ENCODE measurements around the gene MLLT6. TPM values are rescaled to one million over a fixed set of nuclear protein-coding genes. Genes with fewer than 3 reads are reported as not detected.

Gene MLLT6
- total RNA-seq, 2 experiments from 2014 or later: 145 to 148 TPM

DNA sequence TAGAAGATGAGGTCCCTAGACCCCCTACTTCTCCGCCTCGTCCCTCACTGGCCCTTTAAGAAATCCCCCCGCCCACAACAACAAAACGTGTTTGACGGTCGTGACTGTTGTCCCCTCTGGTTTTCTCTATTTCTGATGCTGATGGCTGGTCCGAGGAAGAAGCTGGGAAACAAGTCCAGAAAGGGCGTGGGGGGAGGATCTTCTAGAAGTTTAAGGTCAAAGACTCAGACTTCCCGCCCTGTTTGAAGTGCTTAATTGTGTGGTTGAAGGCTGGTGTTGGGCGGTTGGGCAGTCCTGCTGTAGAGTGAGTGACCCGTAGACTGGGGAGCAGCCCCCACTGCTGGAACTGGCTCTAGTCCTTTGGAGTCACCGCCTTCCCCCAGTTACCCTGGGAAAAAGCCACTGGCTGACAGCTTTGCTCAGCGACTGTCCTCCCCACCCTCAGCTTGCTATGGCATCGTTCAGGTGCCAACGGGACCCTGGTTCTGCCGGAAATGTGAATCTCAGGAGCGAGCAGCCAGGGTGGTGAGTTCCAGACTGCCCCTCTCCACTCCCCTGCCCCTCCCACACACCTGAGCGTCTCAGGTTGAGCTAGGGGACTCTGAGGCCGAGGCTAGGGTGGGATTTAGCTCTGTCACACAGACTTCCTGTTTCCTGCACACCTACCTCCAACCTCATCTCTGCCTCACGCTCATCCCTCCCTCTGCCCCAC lies 1.6 kb downstream of the MLLT6 start:
- POLR2A ChIA-PET: interaction anchor here (0.6 to 18.4 kb wide), 9 partner anchors 12 to 1409 kb away, joined by 3 to 390 read pairs (median 4); partner anchors contain the start of genes CISD3, EPOP and PSMB3
- CTCF ChIA-PET: interaction anchor here (0.7 to 3.3 kb wide), 9 partner anchors 9 to 39 kb away, joined by 3 to 15 read pairs (median 6); partner anchors contain the start of gene CISD3
- peak overlapping the region; percentile 98 for H3K4me3 Mint-ChIP-seq
- H3K4me1 Mint-ChIP-seq (ENCODE audit: low read depth): peaks cover 44% of the 10 kb centered on the region
- intact Hi-C loops (cut with micrococcal nuclease): no loop called here
- H3K27me3 Mint-ChIP-seq: no peaks in the 10 kb centered on the region
- no peaks in the 10 kb centered on the region for H3K9me3 Mint-ChIP-seq
- TF ChIP-seq, protein P1, sequence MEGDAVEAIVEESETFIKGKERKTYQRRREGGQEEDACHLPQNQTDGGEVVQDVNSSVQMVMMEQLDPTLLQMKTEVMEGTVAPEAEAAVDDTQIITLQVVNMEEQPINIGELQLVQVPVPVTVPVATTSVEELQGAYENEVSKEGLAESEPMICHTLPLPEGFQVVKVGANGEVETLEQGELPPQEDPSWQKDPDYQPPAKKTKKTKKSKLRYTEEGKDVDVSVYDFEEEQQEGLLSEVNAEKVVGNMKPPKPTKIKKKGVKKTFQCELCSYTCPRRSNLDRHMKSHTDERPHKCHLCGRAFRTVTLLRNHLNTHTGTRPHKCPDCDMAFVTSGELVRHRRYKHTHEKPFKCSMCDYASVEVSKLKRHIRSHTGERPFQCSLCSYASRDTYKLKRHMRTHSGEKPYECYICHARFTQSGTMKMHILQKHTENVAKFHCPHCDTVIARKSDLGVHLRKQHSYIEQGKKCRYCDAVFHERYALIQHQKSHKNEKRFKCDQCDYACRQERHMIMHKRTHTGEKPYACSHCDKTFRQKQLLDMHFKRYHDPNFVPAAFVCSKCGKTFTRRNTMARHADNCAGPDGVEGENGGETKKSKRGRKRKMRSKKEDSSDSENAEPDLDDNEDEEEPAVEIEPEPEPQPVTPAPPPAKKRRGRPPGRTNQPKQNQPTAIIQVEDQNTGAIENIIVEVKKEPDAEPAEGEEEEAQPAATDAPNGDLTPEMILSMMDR (IDR thresholded peaks at IDR 0.05): no peak
- H3K27ac Mint-ChIP-seq: peak overlapping the region; percentile 90
- peaks cover 59% of the 10 kb centered on the region for H3K36me3 Mint-ChIP-seq (ENCODE audit: low read depth)
- ATAC-seq (peak; percentile 9), DNase-seq (peak; percentile 60)

DNA sequence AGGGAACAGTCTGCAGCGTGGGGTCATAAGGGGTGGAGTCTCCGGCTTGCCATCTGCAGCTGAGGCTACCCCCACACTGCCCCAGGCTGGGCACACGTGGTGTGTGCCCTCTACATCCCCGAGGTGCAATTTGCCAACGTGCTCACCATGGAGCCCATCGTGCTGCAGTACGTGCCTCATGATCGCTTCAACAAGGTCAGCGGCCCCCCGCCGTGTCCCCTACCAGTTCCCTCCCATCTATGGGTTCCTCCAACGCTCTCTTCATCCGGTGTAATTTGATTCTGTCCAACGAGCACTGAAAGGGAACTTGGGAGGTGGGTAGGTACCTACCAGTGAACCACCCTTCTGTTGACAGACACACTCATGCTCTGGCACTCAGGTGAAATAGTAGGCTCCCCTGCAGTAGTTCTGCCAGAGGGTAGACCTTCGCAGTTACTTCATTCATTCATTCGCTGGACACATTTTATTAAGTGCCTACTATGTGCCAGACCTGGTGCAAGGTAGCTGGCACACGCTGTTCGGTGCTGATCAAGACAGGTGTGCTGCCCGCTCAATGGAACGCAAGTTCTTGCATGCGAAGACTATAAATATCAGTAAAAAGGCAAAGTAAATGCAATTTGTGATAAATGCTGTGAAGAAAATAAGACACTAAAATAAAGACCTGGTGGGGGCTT lies 2.7 kb downstream of the MLLT6 start:
- peaks cover 66% of the 10 kb centered on the region for H3K36me3 Mint-ChIP-seq (ENCODE audit: low read depth)
- TF ChIP-seq, protein P1 (IDR thresholded peaks at IDR 0.05): no peak

DNA sequence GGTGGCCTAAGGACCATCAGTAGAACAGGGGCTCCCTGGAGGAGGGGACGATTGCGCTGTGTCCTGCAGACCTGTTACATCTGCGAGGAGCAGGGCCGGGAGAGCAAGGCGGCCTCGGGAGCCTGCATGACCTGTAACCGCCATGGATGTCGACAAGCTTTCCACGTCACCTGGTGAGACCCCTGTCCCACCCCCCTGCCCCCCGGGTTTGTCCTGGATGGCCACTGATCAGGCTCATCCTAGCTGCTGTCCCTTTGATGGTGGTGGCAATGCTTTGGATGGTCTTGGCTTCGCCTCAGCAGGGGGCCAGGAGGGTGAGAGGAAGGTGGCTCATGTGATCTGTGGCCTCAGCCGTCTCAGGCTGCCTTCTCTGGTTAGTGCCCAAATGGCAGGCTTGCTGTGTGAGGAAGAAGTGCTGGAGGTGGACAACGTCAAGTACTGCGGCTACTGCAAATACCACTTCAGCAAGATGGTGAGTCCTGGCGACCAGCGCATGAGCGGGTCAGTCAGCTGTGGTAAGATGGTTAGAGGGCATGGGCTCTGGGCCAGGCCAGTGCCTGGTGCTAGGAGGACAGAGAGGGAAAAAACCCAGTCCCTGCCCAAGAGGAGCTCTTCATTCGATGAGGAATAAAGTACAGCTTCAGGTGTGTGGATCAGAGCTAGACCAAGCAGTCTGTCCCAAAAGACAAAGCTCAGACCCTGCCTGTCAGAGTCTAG lies 4.2 kb downstream of the MLLT6 start:
- peak overlapping the region; percentile 66 for H3K27ac Mint-ChIP-seq
- intact Hi-C loops (cut with micrococcal nuclease): no loop called here
- H3K4me1 Mint-ChIP-seq (ENCODE audit: low read depth): peaks cover 57% of the 10 kb centered on the region
- no peak overlapping the region for H3K4me3 Mint-ChIP-seq
- H3K9me3 Mint-ChIP-seq: no peaks in the 10 kb centered on the region
- ChIA-PET CTCF (interaction anchor here (1.5 to 3.6 kb wide), 3 partner anchors 26 to 150 kb away, joined by 4 to 31 read pairs (median 11); no protein-coding TSS in a partner anchor), POLR2A (interaction anchor here (1.1 to 18.4 kb wide), 6 partner anchors 7 to 57 kb away, joined by 3 to 390 read pairs (median 6); no protein-coding TSS in a partner anchor)
- no peaks in the 10 kb centered on the region for H3K27me3 Mint-ChIP-seq
- TF ChIP-seq, protein P1 (IDR thresholded peaks at IDR 0.05): no peak
- ATAC-seq (no peak), DNase-seq (no peak)
- peaks cover 71% of the 10 kb centered on the region for H3K36me3 Mint-ChIP-seq (ENCODE audit: low read depth)

More for the DNA sequence above, 2.7 kb downstream of the MLLT6 start:
- H3K27me3 Mint-ChIP-seq: no peaks in the 10 kb centered on the region
- peaks cover 52% of the 10 kb centered on the region for H3K4me1 Mint-ChIP-seq (ENCODE audit: low read depth)
- no peaks in the 10 kb centered on the region for H3K9me3 Mint-ChIP-seq
- H3K27ac Mint-ChIP-seq: peak overlapping the region; percentile 90
- peak overlapping the region; percentile 98 for H3K4me3 Mint-ChIP-seq
- CTCF ChIA-PET: interaction anchor here (1.7 to 3.6 kb wide), 3 partner anchors 21 to 31 kb away, joined by 7 to 31 read pairs (median 11); no protein-coding TSS in a partner anchor
- DNase-seq (no peak), ATAC-seq (no peak)
- POLR2A ChIA-PET: interaction anchor here (0.8 to 18.4 kb wide), 6 partner anchors 14 to 31 kb away, joined by 3 to 390 read pairs (median 5); partner anchors contain the start of gene CISD3
- intact Hi-C loops (cut with micrococcal nuclease): no loop called here

DNA sequence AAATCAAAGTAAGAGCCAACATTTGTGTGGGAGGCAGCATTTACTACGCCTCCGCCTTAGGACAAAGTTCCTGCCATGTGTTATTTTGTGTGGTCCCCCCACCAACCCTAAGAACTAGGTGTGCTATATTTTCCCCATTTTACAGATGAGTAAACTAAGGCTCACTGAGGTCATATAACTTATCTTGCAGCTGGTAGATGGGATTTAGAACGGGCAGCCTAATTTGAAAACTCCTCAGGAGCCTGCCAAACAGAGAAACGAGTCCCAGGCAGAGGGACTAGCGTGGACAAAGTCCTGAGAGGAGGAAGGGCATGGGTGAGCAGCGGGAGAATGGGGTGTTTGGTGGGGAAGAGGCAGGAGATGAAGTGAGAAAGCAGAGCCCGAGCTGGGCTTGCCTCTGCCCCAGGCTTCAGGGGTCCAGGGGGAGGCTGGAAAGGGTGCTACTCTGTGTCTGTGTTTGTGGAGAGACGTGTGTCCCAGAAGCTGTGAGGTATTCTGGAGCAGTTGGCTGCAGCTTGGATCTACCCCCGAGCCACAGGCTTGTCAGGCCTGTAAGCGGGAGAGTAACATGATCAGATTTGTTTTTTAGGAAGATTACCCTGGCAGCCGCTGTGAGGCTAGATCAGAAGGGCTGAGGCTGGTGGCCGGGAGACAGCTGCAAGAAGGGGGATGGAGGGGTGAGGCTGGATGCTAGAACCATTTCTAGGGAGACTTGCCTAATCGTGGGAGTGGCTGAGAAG lies 5.0 kb downstream of the MLLT6 start:
- TF ChIP-seq, protein P1 (IDR thresholded peaks at IDR 0.05): no peak
- Mint-ChIP-seq H3K27me3 (no peaks in the 10 kb centered on the region), H3K27ac (peak overlapping the region; percentile 49), H3K36me3 (ENCODE audit: low read depth) (peaks cover 74% of the 10 kb centered on the region), H3K9me3 (no peaks in the 10 kb centered on the region), H3K4me3 (no peak overlapping the region), H3K4me1 (ENCODE audit: low read depth) (peaks cover 64% of the 10 kb centered on the region)
- CTCF ChIA-PET: interaction anchor here (0.8 to 3.6 kb wide), 10 partner anchors 14 to 152 kb away, joined by 3 to 31 read pairs (median 4); no protein-coding TSS in a partner anchor
- DNase-seq: no peak
- ATAC-seq: no peak
- POLR2A ChIA-PET: interaction anchor here (1.1 to 18.4 kb wide), 6 partner anchors 8 to 151 kb away, joined by 3 to 390 read pairs (median 6); partner anchors contain the start of gene EPOP
- intact Hi-C loops (cut with micrococcal nuclease): loop anchor here (5.0 kb wide), 1 partner anchor 33 kb away; no protein-coding TSS in a partner anchor

Measured in activated CD8-positive, alpha-beta T cell treated with anti-CD3 and anti-CD28 coated beads for 36 hours (primary cell).